ENCODE results near the gene AMOTL1.

DNA sequence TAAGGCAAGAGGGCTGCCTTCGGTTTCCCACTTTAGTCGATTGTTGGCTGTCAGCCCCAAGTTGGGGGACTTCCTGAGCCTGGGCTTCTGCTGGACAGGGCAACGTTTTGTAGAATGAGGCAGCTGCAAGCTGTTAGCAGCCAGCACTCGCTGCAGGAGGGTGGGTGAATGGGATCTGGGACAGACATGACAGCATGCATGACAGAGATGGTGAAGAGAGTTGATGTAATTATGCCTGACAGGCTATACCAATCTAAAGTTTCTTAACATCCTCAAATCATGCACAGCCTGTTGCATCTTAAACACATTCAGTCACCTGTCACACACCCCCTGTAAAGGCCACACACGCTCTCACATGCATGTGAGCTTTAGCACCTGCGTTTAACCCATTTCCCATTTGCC lies 156.0 kb downstream of the AMOTL1 start:
- TF ChIP-seq SP1 (IDR thresholded peaks at IDR 0.05) (no peak), FOXM1 (IDR thresholded peaks at IDR 0.05; ENCODE audit: borderline replicate concordance) (no peak), L3MBTL2 (conservative IDR thresholded peaks at IDR 0.05) (no peak), BHLHE40 (IDR thresholded peaks at IDR 0.05; ENCODE audit: borderline replicate concordance) (no peak), ARNT (IDR thresholded peaks at IDR 0.05) (no peak)
